ENCODE results near the gene PBXIP1.

PBXIP1 gene

GRCh38 chr1:154955718-154956543 is at the start of gene PBXIP1:
Gene PBXIP1, minus strand, starts transcription at chr1:154956099. Its CDS starts 2,378 bp downstream, at chr1:154953721.
- DNase-seq, result peak; percentile 74

- DNase-seq, result peak; percentile 88
Measured at GRCh38 chr1:155005076-155006011, 49.4 kb upstream of the PBXIP1 start.

GRCh38 chr1:155004352-155005075 is 48.6 kb upstream of the PBXIP1 start:
- DNase-seq, result no peak

- no peak for DNase-seq
Measured at GRCh38 chr1:155003766-155004351, 48.0 kb upstream of the PBXIP1 start.

GRCh38 chr1:155003227-155003765 is 47.4 kb upstream of the PBXIP1 start:
- DNase-seq, result no peak

GRCh38 chr1:155002464-155003226 is 46.7 kb upstream of the PBXIP1 start, which contains the start of gene ZBTB7B:
Gene ZBTB7B, plus strand, starts transcription at chr1:155002802. Its CDS starts 11,859 bp downstream, at chr1:155014661.
- no peak for DNase-seq

- peak; percentile 97 for DNase-seq
Measured at GRCh38 chr1:155001675-155002463, 46.0 kb upstream of the PBXIP1 start.

GRCh38 chr1:155001425-155001674 is 45.5 kb upstream of the PBXIP1 start:
- no peak for DNase-seq

GRCh38 chr1:155000726-155001424 is 45.0 kb upstream of the PBXIP1 start:
- peak; percentile 65 for DNase-seq

GRCh38 chr1:155000411-155000725 is 44.5 kb upstream of the PBXIP1 start:
- no peak for DNase-seq

GRCh38 chr1:154999571-155000410 is 43.9 kb upstream of the PBXIP1 start:
- no peak for DNase-seq

GRCh38 chr1:154998818-154999570 is 43.1 kb upstream of the PBXIP1 start:
- DNase-seq, result no peak

GRCh38 chr1:154998201-154998780 is 42.4 kb upstream of the PBXIP1 start:
- no peak for DNase-seq

GRCh38 chr1:154996966-154997701 is 41.2 kb upstream of the PBXIP1 start:
- no peak for DNase-seq

- DNase-seq, result peak; percentile 20
Measured at GRCh38 chr1:154995301-154995983, 39.5 kb upstream of the PBXIP1 start.

GRCh38 chr1:154994591-154994990 is 38.7 kb upstream of the PBXIP1 start:
- DNase-seq, result no peak

- DNase-seq, result no peak
Measured at GRCh38 chr1:154994269-154994587, 38.3 kb upstream of the PBXIP1 start.
